ENCODE measurements around the gene RBM20.
A peak's percentile ranks its signal among the peaks of the same experiment; 100 is the strongest.

Gene RBM20

DNA sequence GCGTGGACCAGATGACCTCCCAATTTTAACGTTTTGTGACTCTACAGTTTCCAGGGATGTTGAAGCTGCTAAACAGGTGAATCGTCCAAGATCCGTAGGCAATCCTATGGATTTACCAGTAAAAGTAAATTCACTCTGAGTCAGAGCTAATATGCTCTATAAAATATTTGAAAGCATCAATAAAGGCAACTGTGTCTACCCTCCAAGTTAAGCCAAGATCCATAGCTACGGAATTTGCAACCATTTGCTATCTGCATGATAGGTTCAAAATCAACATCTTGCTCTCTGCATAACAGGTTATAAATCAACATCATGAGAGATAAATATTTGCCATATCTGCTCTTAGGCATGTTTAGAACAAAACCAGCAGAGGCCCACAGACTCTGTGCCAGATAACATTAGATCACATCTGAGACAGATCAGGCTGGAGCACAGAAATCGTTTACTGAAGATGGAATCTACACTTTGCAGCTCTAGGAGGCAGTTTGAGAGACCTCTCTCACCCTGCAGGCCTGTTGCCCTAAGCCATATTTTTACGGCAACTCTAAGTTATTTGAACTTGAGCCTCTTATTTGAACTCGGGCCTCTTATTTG lies 146.9 kb downstream of the RBM20 start:
- no peak for TF ChIP-seq ARNTL (CRISPR knock-in tag; IDR thresholded peaks at IDR 0.05; ENCODE audit: borderline replicate concordance, low read depth)
- peak; percentile 69; the same call in 1 of the 2 replicates for TF ChIP-seq TCF4 (CRISPR knock-in tag; IDR thresholded peaks at IDR 0.05; ENCODE audit: borderline replicate concordance)
- TF ChIP-seq ISL1 (CRISPR knock-in tag; IDR thresholded peaks at IDR 0.05) = peak; percentile 46
- no peak for TF ChIP-seq OSR1 (CRISPR knock-in tag; IDR thresholded peaks at IDR 0.05)
- peak; percentile 92 for TF ChIP-seq ZNF70 (CRISPR knock-in tag; IDR thresholded peaks at IDR 0.05)
- TF ChIP-seq, protein P1, sequence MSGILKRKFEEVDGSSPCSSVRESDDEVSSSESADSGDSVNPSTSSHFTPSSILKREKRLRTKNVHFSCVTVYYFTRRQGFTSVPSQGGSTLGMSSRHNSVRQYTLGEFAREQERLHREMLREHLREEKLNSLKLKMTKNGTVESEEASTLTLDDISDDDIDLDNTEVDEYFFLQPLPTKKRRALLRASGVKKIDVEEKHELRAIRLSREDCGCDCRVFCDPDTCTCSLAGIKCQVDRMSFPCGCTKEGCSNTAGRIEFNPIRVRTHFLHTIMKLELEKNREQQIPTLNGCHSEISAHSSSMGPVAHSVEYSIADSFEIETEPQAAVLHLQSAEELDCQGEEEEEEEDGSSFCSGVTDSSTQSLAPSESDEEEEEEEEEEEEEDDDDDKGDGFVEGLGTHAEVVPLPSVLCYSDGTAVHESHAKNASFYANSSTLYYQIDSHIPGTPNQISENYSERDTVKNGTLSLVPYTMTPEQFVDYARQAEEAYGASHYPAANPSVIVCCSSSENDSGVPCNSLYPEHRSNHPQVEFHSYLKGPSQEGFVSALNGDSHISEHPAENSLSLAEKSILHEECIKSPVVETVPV (CRISPR knock-in tag; IDR thresholded peaks at IDR 0.05) = no peak
- TF ChIP-seq, protein P2, sequence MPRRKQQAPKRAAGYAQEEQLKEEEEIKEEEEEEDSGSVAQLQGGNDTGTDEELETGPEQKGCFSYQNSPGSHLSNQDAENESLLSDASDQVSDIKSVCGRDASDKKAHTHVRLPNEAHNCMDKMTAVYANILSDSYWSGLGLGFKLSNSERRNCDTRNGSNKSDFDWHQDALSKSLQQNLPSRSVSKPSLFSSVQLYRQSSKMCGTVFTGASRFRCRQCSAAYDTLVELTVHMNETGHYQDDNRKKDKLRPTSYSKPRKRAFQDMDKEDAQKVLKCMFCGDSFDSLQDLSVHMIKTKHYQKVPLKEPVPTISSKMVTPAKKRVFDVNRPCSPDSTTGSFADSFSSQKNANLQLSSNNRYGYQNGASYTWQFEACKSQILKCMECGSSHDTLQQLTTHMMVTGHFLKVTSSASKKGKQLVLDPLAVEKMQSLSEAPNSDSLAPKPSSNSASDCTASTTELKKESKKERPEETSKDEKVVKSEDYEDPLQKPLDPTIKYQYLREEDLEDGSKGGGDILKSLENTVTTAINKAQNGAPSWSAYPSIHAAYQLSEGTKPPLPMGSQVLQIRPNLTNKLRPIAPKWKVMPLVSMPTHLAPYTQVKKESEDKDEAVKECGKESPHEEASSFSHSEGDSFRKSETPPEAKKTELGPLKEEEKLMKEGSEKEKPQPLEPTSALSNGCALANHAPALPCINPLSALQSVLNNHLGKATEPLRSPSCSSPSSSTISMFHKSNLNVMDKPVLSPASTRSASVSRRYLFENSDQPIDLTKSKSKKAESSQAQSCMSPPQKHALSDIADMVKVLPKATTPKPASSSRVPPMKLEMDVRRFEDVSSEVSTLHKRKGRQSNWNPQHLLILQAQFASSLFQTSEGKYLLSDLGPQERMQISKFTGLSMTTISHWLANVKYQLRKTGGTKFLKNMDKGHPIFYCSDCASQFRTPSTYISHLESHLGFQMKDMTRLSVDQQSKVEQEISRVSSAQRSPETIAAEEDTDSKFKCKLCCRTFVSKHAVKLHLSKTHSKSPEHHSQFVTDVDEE (CRISPR knock-in tag; IDR thresholded peaks at IDR 0.05) = peak; percentile 91
- TF ChIP-seq SNAI2 (CRISPR knock-in tag; IDR thresholded peaks at IDR 0.05) = no peak
- peak; percentile 67 for ATAC-seq

DNA sequence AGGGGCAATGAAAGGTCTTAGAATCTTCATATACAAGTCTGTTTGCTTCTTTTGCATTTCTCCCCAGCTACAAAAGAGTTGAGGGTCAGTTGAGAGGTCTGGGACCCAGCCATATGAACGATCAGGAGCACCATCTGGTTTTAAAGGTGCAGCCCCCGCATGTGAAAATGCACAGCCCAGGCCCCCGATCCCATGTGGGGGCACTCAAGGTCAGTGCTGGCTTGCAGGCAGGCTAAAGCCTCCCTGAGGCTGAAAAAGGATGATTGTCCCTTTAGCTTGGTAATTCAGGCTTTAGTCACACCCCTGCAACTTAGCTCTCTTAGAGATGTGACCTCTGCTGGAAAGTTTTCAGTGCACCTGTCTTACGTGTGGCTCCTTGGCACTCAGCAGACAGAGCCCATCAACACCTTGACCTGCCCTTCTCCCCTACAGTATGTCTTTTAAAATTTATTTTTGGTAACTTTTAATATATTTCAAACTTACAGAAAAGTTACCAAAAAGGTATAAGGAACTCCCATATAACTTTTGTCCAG lies 147.5 kb downstream of the RBM20 start:
- TF ChIP-seq ZNF8 (CRISPR knock-in tag; IDR thresholded peaks at IDR 0.05) (no peak), ZNF565 (CRISPR knock-in tag; conservative IDR thresholded peaks at IDR 0.05; ENCODE audit: low read depth) (no peak), TCF4 (CRISPR knock-in tag; IDR thresholded peaks at IDR 0.05; ENCODE audit: borderline replicate concordance) (no peak), OSR1 (CRISPR knock-in tag; IDR thresholded peaks at IDR 0.05) (no peak), CSDC2 (CRISPR knock-in tag; IDR thresholded peaks at IDR 0.05) (no peak), ZC3H10 (CRISPR knock-in tag; IDR thresholded peaks at IDR 0.05) (no peak), ZFP30 (CRISPR knock-in tag; IDR thresholded peaks at IDR 0.05) (no peak), ISL1 (CRISPR knock-in tag; IDR thresholded peaks at IDR 0.05) (no peak)
- TF ChIP-seq, protein P2 (CRISPR knock-in tag; IDR thresholded peaks at IDR 0.05) = no peak
- TF ChIP-seq, protein P1 (CRISPR knock-in tag; IDR thresholded peaks at IDR 0.05) = no peak
- TF ChIP-seq, protein P3, sequence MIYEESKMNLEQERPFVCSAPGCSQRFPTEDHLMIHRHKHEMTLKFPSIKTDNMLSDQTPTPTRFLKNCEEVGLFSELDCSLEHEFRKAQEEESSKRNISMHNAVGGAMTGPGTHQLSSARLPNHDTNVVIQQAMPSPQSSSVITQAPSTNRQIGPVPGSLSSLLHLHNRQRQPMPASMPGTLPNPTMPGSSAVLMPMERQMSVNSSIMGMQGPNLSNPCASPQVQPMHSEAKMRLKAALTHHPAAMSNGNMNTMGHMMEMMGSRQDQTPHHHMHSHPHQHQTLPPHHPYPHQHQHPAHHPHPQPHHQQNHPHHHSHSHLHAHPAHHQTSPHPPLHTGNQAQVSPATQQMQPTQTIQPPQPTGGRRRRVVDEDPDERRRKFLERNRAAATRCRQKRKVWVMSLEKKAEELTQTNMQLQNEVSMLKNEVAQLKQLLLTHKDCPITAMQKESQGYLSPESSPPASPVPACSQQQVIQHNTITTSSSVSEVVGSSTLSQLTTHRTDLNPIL (CRISPR knock-in tag; IDR thresholded peaks at IDR 0.05; ENCODE audit: low read depth) = no peak
- TF ChIP-seq, protein P4, sequence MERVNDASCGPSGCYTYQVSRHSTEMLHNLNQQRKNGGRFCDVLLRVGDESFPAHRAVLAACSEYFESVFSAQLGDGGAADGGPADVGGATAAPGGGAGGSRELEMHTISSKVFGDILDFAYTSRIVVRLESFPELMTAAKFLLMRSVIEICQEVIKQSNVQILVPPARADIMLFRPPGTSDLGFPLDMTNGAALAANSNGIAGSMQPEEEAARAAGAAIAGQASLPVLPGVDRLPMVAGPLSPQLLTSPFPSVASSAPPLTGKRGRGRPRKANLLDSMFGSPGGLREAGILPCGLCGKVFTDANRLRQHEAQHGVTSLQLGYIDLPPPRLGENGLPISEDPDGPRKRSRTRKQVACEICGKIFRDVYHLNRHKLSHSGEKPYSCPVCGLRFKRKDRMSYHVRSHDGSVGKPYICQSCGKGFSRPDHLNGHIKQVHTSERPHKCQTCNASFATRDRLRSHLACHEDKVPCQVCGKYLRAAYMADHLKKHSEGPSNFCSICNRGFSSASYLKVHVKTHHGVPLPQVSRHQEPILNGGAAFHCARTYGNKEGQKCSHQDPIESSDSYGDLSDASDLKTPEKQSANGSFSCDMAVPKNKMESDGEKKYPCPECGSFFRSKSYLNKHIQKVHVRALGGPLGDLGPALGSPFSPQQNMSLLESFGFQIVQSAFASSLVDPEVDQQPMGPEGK (CRISPR knock-in tag; IDR thresholded peaks at IDR 0.05; ENCODE audit: borderline replicate concordance) = no peak
- no peak for ATAC-seq

Data from SK-N-SH treated with all-trans-retinoic acid at 6 μM for 48 hours (cell line).